GM18511 (cell line): Measurements from ENCODE around the gene HAND1.

ENCODE experiments used
- ATAC-seq: cut with Tn5 transposase; IDR thresholded peaks from one replicate; pipeline ENCODE4 v1.9.1; 2021; ENCODE audit warnings: mild to moderate bottlenecking, moderate library complexity; ENCODE audit not compliant: unreplicated experiment

Gene HAND1

DNA sequence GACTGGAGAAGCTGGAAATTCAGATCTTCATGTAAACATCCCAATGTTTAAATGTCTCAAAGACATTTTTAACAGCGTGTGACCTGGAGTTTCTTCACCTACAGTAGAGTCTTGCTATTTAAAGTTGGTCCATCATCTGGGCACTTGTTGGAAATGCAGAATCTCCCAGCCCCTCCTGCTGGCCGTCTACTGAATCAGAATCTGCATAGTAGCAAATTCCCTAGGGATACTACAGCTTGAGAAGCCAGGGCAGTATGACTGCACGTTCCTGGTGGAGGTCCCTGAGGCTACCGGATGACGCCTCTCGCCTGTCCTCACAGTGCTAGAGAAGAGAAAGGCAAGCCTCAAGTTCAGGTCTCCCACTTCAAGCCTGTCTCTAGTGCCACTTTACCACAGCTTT is 16.5 kb downstream of the HAND1 start:
- no peak for ATAC-seq

DNA sequence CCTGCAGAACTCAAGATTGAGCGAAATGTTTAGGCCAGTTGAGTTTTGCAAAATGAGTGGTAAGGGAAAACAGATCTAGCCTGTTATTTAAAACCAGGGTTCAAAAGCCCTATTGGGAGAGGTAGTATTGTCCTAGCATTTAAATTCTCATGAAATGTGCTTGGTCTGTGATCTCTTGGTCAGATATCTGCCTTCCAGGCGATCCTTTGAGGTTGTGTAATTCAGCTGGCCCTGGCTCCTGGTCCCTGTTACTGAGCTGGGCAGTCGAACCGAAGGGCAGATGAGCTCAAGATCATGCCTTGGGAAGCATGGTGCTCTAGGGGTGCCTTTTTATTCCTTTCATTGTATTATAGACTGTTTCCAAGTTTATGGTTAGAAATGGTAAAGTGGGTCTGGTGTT is 17.9 kb downstream of the HAND1 start:
- ATAC-seq = no peak

DNA sequence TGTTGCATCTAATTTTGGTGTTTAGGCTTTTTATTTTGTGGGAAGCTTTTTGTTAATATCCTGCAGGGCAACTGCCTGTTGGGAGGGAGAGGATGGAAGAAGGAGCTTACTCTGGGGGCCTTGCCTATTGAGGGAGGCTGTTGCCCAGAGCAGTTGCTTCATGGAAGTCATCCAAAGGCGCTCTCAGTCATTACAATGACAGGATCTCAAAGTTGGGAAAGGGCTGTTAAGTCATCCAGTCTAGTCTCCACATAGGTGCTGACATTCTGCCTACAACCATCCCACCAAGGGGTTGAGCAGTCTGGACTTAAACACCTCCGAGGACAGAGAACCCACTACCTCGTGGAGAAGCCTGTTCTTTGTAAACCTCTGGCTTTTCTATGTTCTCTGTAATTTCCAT is 19.0 kb downstream of the HAND1 start:
- ATAC-seq = no peak

DNA sequence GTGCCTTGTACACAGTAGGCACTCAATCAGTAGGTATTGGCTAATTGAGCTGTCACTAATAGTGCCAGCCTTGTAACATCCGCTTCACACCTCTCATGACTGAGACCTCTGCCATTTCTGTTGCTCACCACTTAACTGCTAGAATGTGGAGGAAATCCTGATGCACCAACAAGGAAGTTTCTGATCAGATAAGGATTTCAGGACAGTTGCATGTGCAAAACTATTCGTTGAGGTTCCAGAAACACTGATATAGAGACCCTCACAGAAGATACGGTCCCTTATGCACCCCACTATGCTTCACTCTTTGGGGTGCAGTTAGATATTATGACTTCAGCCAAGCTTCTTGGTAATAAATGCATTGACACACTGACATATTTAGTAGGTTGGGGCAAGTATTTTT is 21.5 kb downstream of the HAND1 start:
- no peak for ATAC-seq

DNA sequence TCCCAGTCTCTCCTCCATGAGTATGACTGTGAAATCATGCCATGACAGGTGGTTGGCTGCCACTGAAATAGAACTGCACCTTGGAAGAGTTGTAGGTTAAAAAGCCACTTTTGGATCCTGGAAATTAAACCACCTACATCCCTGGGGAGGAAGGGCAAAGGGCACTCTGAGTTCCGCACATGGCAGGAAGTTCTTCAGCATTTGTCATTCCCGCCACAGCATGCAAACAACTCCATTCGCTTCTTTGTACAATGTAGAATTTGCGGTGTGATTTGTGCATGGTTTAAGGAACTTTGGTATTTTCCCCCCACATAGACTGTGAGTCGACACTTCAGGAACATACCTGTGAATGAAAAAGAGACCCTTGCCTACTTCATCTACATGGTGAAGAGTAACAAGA is 22.4 kb downstream of the HAND1 start:
- no peak for ATAC-seq

DNA sequence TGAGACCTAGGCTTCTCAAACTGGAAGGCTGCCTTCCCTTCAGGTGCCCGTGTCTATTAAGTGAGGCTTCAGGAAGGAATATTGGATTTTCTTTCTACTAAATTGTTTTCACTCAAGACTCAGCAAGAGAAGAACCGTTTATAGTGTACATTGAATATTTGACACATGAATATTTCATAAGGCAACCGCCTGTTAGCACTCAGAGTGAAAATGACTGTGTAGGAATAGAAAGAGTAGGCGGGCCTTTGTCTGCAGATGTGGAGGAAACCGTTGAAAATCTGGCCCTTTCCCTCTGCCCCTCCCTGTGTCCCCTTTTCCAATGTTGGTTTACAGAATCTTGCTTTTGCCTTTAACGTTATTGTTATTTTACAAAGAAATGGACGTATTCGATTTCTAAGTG is 26.1 kb downstream of the HAND1 start:
- ATAC-seq = no peak

DNA sequence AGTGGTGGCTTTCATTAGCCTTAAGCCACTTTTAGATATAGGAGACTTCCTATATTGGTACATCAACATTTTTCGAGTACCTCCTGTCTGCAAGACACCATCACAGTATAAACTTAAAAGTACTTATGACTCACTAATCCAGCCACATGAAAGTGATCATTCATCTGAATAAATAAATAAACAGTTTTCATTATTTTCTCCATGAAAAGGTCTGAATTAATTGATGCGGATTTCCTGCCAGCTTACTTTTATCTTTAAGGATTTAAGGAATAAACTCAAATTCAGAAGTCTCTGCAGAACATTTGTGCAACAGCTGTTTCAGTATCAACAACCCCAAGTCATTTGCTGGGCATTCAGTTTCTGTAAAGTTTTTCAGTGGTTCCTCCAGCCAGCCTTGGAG is 28.2 kb downstream of the HAND1 start:
- no peak for ATAC-seq

DNA sequence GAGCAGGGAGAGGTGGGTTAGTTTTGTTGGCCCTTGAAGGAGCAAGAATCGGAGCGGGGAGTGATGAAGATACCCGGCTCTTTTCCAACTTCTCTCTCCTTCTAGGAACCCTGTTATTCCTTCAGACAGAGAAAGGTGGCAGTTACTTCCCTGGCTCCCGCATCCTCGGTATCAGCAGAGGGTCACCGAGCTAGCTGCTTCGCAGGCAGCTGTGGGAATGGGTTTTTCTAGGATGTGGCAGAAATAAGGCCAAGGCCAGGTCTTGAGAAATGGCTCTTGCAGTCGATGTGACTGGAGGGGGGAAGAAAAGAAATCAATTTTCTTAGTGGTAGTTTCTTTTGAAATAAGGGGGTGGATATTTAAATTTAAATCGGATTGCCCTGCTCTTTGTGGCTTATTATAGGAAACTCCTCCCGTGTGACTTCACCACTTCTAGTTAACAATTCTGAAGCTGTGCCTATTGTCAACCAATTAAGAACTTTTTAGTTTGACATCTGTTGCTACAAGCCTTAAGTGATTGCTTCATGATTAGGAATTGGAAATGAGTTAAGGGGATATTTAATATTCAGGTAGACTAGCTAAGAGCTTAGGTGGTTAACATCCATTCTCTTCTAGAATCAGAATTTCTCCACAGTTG is 30.8 kb downstream of the HAND1 start:
- no peak for ATAC-seq

GRCh38 chr5:154446195-154447088 is 31.6 kb downstream of the HAND1 start:
- ATAC-seq = peak; percentile 32

DNA sequence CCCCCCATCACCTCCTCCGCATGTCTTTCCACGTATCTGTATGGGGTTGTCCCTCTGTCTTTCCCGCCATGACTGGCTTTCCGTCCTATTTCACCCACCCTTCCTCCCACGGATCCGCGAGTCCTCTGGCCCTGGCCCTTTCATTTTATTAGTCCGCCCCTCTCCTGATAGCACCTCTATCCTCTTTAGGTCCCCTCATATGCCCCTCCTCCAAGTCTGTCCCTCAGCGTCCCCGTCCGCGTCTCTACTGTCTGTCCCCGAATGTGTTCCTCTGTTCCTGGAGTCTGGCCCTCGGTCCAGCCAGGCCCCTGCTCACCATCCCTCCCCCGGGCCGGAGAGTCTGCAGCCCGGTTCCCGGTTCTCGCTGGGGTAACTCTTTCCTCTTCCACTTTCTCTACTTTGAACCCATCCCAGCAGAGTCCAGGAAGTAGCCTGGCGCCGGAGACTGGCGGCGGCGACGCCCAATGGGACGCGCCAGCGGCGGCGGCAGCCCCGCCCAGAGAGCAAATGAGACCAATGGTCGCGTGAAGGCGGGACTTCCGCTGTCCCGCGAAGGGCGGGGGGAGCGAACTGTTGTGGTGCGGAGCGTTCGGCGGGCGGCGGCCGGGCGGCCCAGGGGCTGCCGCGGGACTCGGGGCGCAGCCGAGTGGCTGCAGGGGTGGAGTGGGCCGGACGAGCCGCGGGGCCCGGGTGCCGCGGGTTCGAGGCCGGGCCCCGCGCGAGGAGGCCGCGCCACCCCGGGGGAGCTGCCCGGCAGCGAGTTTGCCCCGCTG is 32.4 kb downstream of the HAND1 start, which contains the start of gene SAP30L:
Gene SAP30L, plus strand, starts transcription at position 576 of the 773 bp plus-strand sequence. CDS start 608 bp downstream, outside the sequence.
- peak; percentile 91 for ATAC-seq

- ATAC-seq = peak; percentile 12
These were observed 33.2 kb downstream of the HAND1 start for GRCh38 chr5:154444556-154445421.

- no peak for ATAC-seq
These were observed 35.2 kb downstream of the HAND1 start for GRCh38 chr5:154442801-154443200.

- ATAC-seq = no peak
These were observed 37.5 kb downstream of the HAND1 start for GRCh38 chr5:154440540-154440939.

DNA sequence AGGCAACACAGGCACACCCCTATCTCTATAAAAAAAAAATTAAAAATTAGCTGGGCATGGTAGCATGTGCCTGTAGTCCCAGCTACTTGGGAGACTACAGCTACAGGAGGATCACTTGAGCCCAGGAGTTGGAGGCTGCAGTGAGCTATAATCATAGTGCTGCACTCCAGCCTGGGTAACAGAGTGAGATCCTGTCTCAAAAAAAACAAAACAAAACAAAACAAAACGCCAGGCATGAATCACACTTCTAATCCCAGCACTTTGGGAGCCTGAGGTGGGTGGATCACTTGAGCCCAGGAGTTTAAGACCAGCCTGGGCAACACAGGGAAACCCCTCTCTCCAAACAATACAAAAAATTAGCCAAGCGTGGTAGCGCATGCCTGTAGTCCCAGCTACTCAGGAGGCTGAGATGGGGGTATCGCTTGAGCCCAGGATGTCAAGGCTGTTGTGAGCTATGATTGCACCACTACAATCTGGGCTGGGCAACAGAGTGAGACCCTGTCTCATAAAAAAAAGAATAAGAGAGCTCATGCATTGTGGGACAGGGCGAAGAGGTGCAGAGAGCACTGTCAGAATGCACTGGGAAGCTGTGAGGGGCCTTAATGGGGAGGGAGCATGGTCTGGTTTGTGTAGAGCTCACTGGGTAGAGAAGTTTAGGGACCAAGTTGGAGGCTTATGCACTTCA is 40.6 kb downstream of the HAND1 start:
- ATAC-seq = no peak

GRCh38 chr5:154435226-154435625 is 42.8 kb downstream of the HAND1 start:
- ATAC-seq = no peak

GRCh38 chr5:154430961-154431630 is 46.9 kb downstream of the HAND1 start:
- no peak for ATAC-seq

- no peak for ATAC-seq
These were observed 47.6 kb downstream of the HAND1 start for GRCh38 chr5:154430466-154430865.

DNA sequence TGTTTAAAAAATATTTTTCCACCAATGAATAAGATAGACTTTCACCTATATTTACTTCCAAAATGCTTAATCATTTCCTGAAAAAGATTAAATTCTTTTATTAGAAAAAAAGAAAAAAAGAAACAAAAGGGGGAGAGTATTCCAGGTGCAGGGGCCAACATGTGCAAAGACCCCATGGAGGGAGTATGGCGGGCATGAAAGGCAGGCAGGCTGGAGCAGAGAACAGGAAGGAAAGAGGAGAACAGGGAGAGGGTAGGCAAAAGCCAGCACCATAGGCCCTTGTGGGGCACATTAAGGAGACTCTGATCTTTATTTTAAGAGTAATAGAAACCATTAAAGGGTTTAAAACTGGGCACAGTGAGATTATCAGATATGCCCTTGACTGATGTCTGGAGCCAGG is 48.7 kb downstream of the HAND1 start:
- ATAC-seq = no peak

- ATAC-seq = no peak
These were observed 49.8 kb downstream of the HAND1 start for GRCh38 chr5:154428208-154428607.
